RWPE1 (cell line): Measurements from ENCODE around the gene TNNI3K.

Experiments used
- CTCF ChIA-PET: fragments of 350-600 bp; sonication (Branson Sonifier 250); formaldehyde crosslinking; extraction: SDS; loops from one replicate; lab custom pipeline; 2021; lab: Yijun Ruan, JAX
- POLR2A ChIA-PET: fragments of 400-600 bp; formaldehyde crosslinking; extraction: SDS; loops from one replicate; lab custom pipeline; 2020; ENCODE audit warnings: antibody characterized with exemption; ENCODE audit not compliant: low non-redundant PET; lab: Yijun Ruan, JAX
- DNase-seq: peaks from one replicate; pipeline ENCODE4 v3.0.0; 2012; ENCODE audit warnings: low spot score
- H3K27ac ChIP-seq: fragments of 450-650 bp; 2 replicates; pipeline ENCODE4 v1.5.1; 2017
- TF ChIP-seq, protein P1 (sequence below): fragments of 450-650 bp; conservative IDR thresholded peaks from 2 replicates; pipeline ENCODE4 v1.5.1; 2017; ENCODE audit warnings: low read depth, mild to moderate bottlenecking

Gene TNNI3K

DNA sequence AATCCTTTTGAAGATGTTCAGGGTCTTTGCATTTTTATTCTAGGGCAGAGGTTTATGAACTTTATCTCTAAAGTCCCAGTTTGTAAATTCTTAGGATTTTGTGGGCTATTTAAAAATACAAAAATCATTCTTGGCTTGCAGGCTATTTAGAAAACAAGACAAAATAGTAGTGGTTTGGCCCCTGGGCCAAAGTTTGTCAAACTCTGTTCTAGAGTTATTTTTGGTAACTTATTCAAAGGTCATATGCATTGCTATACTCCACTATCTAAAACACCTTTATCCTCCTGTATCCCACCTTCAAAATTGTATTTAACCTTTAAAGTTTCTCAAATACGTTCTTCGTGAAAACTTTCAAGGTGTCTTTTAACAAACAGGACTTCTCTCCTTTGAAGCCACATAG is 352.7 kb downstream of the TNNI3K start:
- ChIA-PET CTCF (no interaction called here), POLR2A (no interaction called here)
- H3K27ac ChIP-seq, result no peak overlapping the region
- no peak for DNase-seq
- TF ChIP-seq, protein P1, sequence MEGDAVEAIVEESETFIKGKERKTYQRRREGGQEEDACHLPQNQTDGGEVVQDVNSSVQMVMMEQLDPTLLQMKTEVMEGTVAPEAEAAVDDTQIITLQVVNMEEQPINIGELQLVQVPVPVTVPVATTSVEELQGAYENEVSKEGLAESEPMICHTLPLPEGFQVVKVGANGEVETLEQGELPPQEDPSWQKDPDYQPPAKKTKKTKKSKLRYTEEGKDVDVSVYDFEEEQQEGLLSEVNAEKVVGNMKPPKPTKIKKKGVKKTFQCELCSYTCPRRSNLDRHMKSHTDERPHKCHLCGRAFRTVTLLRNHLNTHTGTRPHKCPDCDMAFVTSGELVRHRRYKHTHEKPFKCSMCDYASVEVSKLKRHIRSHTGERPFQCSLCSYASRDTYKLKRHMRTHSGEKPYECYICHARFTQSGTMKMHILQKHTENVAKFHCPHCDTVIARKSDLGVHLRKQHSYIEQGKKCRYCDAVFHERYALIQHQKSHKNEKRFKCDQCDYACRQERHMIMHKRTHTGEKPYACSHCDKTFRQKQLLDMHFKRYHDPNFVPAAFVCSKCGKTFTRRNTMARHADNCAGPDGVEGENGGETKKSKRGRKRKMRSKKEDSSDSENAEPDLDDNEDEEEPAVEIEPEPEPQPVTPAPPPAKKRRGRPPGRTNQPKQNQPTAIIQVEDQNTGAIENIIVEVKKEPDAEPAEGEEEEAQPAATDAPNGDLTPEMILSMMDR, result no peak

DNA sequence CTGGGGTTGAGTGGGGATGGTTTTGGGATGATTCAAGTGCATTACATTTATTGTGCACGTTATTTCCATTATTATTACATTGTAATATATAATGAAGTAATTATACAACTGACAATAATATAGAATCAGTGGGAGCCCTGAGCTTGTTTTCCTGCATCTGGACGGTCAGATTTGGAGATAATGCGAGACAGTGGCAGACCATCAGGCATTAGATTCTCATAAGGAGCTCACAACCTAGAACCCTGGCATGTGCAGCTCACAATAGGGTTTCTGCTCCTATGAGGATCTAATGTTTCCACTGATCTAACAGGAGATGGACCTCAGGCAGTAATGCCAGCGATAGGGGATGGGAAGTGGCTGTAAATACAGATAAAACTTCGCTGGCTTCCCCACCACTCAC is 355.1 kb downstream of the TNNI3K start:
- CTCF ChIA-PET, result no interaction called here
- POLR2A ChIA-PET, result no interaction called here
- TF ChIP-seq, protein P1, result no peak
- no peak overlapping the region for H3K27ac ChIP-seq
- DNase-seq, result no peak

DNA sequence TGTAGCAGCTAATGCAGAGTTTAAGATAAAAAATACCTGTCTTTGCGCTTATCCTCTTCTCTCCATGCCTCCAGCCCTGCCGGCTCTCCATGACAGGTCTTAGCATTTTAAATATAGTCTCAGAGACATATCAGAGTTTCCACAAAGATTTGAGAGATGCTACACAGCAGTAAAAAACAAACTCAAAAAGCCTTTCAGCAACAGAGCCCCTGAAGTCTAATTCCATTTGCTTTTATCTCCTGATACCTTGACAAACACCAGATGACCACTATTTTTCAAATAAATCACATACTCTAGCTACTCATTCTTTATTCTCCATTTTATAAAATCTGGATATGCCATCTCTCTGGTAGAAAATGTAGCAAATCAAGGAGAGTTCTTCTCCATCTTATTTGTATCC is 356.8 kb downstream of the TNNI3K start:
- no peak for DNase-seq
- CTCF ChIA-PET, result no interaction called here
- TF ChIP-seq, protein P1, result no peak
- H3K27ac ChIP-seq, result no peak overlapping the region
- POLR2A ChIA-PET, result no interaction called here

DNA sequence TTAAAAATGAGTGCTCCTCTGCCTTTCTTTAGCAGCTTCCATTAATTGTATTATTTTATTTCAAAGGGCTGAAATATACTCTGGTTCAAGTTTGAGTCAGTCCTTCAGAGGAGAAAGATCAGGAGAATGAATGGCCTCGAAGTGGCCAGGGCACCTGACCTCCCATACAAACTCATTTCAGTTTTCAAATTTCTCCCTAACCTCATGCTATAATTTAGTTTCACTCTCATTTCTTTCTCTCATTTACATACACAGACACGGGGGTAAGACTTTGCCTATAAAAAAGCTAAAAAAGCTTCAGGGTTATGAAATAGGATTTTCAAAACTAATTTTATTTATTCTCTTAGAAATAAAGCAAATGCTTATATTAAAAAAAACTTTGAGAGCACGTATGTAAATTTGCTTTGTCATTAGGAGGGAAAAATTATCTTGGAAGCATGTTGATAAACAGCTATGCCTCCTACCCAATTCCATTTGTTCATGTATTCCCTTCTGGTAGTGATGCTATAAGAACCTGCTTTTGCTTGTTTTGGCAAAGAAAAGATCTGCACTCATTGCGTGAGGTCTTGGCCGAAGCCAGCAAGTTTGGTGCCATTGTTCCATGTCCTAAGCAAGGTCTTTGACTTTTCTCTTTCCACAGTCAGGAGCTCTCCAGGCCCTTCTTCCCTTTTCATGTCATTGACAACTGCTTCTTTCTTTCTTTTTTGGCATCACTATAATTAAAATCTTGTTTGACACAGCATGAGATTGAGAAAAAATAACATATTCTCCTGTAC is 357.6 kb downstream of the TNNI3K start:
- POLR2A ChIA-PET, result no interaction called here

More for the DNA sequence above, 357.6 kb downstream of the TNNI3K start:
- TF ChIP-seq, protein P1, result no peak
- DNase-seq, result no peak
- H3K27ac ChIP-seq, result no peak overlapping the region
- CTCF ChIA-PET, result interaction anchor here (0.7 kb wide), 1 partner anchor 311 kb away, joined by 3 read pairs; no protein-coding TSS in a partner anchor
